ENCODE measurements around the gene PSPC1. TPM values are rescaled to one million over a fixed set of nuclear protein-coding genes. Genes with fewer than 3 reads are reported as not detected.

The PSPC1 gene
- polyA plus RNA-seq, 3 donors, result 10.6 to 28.5 (median 23.5) TPM

Other genes with a start within 250 kb of the PSPC1 start
- not detected for gene TPTE2, start 221.4 kb downstream of the PSPC1 start, polyA plus RNA-seq
- 10 to 100 TPM; 13.5 to 32.7 (median 18.6) TPM for gene MPHOSPH8, start 149.3 kb downstream of the PSPC1 start, polyA plus RNA-seq
- gene ZMYM5, start 80.7 kb upstream of the PSPC1 start, polyA plus RNA-seq, result 1 to 10 TPM; 4.2 to 7.6 (median 6.6) TPM
- 10 to 100 TPM in 2 of 3 donors, 1 to 10 TPM in 1; 8.7 to 18.2 (median 11.7) TPM for gene ZMYM2, start 175.8 kb upstream of the PSPC1 start, polyA plus RNA-seq

Data from adipose tissue (tissue), 3 donors.